Measurements from ENCODE around the gene ITGB7. TPM values are rescaled to one million over a fixed set of nuclear protein-coding genes. Genes with fewer than 3 reads are reported as not detected.
"Not testable (repeated sequence)": the region's sequence is repeated elsewhere in the genome, so short reads cannot be mapped to it uniquely, and the experiment has no call there.

ITGB7 gene
- total and polyA plus RNA-seq, 7 donors = 0.95 to 19.9 (median 2.9) TPM

DNA sequence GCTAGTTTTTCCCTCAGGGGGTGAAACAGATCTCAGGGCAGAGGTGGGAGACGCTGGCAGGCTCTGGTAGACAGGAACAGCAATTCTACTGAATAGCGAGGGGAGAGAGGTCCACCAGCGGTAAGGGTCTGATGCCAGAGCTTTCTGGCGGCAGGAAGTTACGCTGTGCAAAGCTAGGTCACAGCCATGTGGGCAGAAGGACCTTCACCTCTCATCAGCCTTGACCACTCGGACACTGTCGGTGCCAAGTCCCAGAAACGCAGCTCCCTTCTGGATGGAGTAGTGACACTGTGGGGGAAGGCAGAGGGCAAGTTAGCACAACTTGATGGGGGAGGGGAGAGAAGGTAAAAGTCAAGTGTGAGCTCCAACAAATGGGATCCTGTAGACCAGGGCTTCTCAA lies 36.8 kb downstream of the ITGB7 start:
- Histone ChIP-seq H3K9me3 (no peaks in the 10 kb centered on the region), H3K27ac (no peak overlapping the region), H3K27me3 (no peaks in the 10 kb centered on the region), H3K36me3 (peaks cover 0 to 11% (median 5%) of the 10 kb centered on the region in 4 donors), H3K4me1 (peaks cover 0 to 22% (median 18%) of the 10 kb centered on the region in 4 donors), H3K4me3 (no peak overlapping the region)
- intact Hi-C loops (cut with DNase I) = no loop called here
- DNase-seq = no peak
- TF ChIP-seq EP300 (IDR thresholded peaks at IDR 0.05) (no peak), POLR2AphosphoS5 (IDR thresholded peaks at IDR 0.05) (no peak), POLR2A (IDR thresholded peaks at IDR 0.05) (no peak)
- TF ChIP-seq, protein P1, sequence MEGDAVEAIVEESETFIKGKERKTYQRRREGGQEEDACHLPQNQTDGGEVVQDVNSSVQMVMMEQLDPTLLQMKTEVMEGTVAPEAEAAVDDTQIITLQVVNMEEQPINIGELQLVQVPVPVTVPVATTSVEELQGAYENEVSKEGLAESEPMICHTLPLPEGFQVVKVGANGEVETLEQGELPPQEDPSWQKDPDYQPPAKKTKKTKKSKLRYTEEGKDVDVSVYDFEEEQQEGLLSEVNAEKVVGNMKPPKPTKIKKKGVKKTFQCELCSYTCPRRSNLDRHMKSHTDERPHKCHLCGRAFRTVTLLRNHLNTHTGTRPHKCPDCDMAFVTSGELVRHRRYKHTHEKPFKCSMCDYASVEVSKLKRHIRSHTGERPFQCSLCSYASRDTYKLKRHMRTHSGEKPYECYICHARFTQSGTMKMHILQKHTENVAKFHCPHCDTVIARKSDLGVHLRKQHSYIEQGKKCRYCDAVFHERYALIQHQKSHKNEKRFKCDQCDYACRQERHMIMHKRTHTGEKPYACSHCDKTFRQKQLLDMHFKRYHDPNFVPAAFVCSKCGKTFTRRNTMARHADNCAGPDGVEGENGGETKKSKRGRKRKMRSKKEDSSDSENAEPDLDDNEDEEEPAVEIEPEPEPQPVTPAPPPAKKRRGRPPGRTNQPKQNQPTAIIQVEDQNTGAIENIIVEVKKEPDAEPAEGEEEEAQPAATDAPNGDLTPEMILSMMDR (IDR thresholded peaks at IDR 0.05) = no peak
- 95 to 97% methylated on average over 8 of the region's 8 CpGs for WGBS, 2 donors

DNA sequence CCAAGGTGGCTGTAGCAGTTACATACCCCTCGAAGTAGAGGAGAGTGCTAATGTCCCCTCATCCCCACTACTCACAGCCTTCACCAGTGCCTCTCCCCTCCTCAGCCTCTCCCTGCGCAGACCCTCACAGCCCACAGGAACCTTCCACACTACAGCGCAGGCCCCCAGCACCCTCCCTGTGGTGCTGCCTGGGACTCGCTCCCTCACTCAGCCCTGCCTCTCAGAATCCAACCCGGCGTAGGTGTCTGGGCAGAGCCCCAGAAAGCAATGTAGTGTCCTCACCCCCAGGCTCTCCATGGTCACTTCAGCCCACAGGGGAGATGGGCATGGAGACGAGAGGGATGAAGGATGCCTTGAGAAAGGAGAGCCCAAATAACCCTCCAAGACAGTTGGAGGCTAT lies 37.4 kb downstream of the ITGB7 start:
- H3K27me3 ChIP-seq = no peaks in the 10 kb centered on the region
- H3K27ac ChIP-seq = no peak overlapping the region
- intact Hi-C loops (cut with DNase I) = no loop called here
- H3K9me3 ChIP-seq = no peaks in the 10 kb centered on the region
- no peak for TF ChIP-seq POLR2AphosphoS5 (IDR thresholded peaks at IDR 0.05)
- TF ChIP-seq, protein P1 (IDR thresholded peaks at IDR 0.05) = no peak
- peaks cover 0 to 22% (median 18%) of the 10 kb centered on the region in 4 donors for H3K4me1 ChIP-seq
- H3K36me3 ChIP-seq = peaks cover 0 to 11% (median 5%) of the 10 kb centered on the region in 4 donors
- H3K4me3 ChIP-seq = no peak overlapping the region
- WGBS, 2 donors = 95 to 96% methylated on average over 7 of the region's 7 CpGs
- no peak for DNase-seq

DNA sequence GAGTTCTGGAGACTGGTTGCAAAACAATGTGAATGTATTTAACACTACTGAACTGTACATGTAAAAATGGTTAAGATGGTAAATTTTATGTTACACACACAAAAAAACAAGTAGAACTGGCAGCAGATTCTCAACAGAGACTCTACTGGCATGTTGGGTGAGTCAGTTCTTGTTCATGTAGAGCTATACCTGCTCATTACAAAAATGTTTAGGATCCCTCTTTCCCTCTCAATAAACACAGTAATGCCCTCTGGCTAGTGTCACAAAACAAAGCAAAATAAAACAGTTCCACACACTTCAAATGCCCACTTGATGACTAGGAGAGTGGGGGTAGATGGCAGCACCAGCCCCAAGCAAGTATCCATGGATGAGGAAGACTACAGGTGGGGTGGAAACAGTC lies 40.2 kb downstream of the ITGB7 start:
- TF ChIP-seq, protein P1 (IDR thresholded peaks at IDR 0.05) = no peak
- no peak for TF ChIP-seq POLR2AphosphoS5 (IDR thresholded peaks at IDR 0.05)
- TF ChIP-seq EP300 (IDR thresholded peaks at IDR 0.05) = no peak
- no peak for TF ChIP-seq POLR2A (IDR thresholded peaks at IDR 0.05)
- intact Hi-C loops (cut with DNase I) = no loop called here
- H3K4me1 ChIP-seq = peaks cover 0 to 9% (median 8%) of the 10 kb centered on the region in 4 donors

DNA sequence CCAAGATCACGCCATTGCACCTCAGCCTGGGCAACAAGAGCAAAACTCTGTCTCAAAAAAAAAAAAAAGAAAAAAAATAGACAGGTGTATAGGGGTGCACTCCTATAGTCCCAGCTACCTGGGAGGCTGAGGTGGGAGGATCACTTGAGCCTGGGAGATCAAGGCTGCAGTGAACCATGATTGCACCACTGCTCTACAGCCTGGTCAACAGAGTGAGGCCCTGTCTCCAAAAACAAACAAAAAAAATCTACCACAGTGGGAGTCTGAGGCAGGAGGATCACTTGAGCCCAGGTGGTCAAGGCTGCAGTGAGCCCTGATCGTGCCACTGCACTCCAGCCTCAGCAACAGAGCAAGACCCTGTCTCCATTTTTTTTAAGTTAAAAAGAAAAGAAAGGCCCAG lies 44.0 kb downstream of the ITGB7 start:
- DNase-seq; H3K27me3 ChIP-seq; H3K4me1 ChIP-seq; intact Hi-C loops (cut with DNase I); H3K36me3 ChIP-seq; H3K27ac ChIP-seq; H3K9me3 ChIP-seq; H3K4me3 ChIP-seq: not testable (repeated sequence)
- 98% methylated on average over 2 of the region's 2 CpGs for WGBS, 2 donors

More for the DNA sequence above, 40.2 kb downstream of the ITGB7 start:
- Histone ChIP-seq H3K27me3 (no peaks in the 10 kb centered on the region), H3K4me3 (no peak overlapping the region), H3K27ac (no peak overlapping the region), H3K36me3 (peaks cover 0 to 11% (median 5%) of the 10 kb centered on the region in 4 donors), H3K9me3 (no peaks in the 10 kb centered on the region)
- no peak for DNase-seq

DNA sequence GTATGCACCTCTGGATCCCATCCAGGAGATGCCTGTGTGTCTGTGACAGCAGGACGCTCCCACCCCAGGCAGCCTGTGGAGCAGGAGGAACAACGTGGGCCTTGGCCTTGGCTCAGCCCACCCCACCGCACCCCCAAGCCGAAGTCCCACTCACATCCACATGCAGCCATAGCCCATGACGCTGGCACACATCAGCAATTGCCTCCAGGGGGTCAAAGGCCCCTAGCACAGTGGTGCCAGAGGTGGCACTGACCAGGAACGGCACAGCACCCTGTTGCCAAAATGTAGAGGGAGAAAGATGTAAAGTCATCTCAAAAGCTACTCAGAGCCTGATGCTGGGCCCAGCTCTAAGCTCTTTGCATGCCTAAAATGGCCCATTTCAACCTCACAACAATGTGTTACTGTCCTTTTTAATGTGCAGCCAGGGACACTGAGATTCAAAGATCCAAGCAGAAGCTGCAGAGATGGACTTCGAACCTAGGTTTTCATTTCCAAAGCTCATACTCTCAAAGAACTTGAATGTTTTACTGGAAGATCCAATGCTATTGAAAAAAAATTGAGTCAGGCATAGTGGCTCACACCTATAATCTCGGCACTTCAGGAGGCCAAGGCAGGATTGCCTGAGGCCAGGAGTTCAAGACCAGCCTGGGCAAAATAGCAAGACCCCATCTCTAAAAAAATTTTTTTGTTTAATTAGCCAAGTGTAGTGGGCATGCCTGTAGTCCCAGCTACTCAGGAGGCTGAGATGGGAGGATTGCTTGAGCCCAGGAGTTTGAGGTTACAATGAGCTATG lies 45.7 kb downstream of the ITGB7 start:
- Histone ChIP-seq H3K9me3 (no peaks in the 10 kb centered on the region), H3K36me3 (peaks cover 0 to 6% (median 0%) of the 10 kb centered on the region in 4 donors), H3K4me1 (peaks cover 0 to 4% (median 4%) of the 10 kb centered on the region in 4 donors), H3K27me3 (no peaks in the 10 kb centered on the region), H3K27ac (no peak overlapping the region), H3K4me3 (no peak overlapping the region)
- TF ChIP-seq, protein P1 (IDR thresholded peaks at IDR 0.05) = no peak
- TF ChIP-seq POLR2A (IDR thresholded peaks at IDR 0.05) = no peak
- no peak for TF ChIP-seq POLR2AphosphoS5 (IDR thresholded peaks at IDR 0.05)
- no peak for TF ChIP-seq EP300 (IDR thresholded peaks at IDR 0.05)
- 91 to 95% methylated on average over 8 of the region's 8 CpGs for WGBS, 2 donors
- no peak for DNase-seq
- intact Hi-C loops (cut with DNase I) = no loop called here

All from sigmoid colon (tissue), 7 donors.